CD14-positive monocyte (primary cell): ENCODE data around the gene ARMC10. TPM values are rescaled to one million over a fixed set of nuclear protein-coding genes. Genes with fewer than 3 reads are reported as not detected.
"Not testable (repeated sequence)": the region's sequence is repeated elsewhere in the genome, so short reads cannot be mapped to it uniquely, and the experiment has no call there.

Experiments
- DNase-seq, 3 donors: peaks; one replicate each; pipeline ENCODE4 v3.0.0-alpha.2; 2011 to 2022
- H2AFZ ChIP-seq: 2 replicates; pipeline ENCODE4 v1.6.0; 2012; ENCODE audit warnings: mild to moderate bottlenecking, low read depth, low read length, inconsistent platforms; ENCODE audit not compliant: insufficient read depth, poor library complexity, severe bottlenecking
- H3K27ac ChIP-seq, 2 donors: 1 replicate in 1 of 2; 2 replicates in 1 of 2; pipeline ENCODE4 v1.5.1; 2012 to 2013; ENCODE audit warnings: low read length in 2 of 2, control low read depth in 1 of 2, inconsistent platforms in 1 of 2, low read depth in 1 of 2, mild to moderate bottlenecking in 1 of 2
- H3K27me3 ChIP-seq, 2 donors: one replicate each; pipeline versions ENCODE4 v1.6.0 to v1.6.1; 2011 to 2013; ENCODE audit warnings: low read length in 2 of 2; ENCODE audit not compliant: control insufficient read depth in 2 of 2, insufficient read depth in 2 of 2
- H3K36me3 ChIP-seq, 2 donors: replicated peaks in 1 of 2; 1 replicate in 1 of 2; 2 replicates in 1 of 2; pipeline versions ENCODE4 v1.5.1 to v1.6.1; 2012 to 2013; ENCODE audit warnings: low read length in 2 of 2, control low read depth in 1 of 2, inconsistent platforms in 1 of 2, mild to moderate bottlenecking in 1 of 2; ENCODE audit not compliant: insufficient read depth in 2 of 2, control insufficient read depth in 1 of 2
- H3K4me1 ChIP-seq, 2 donors: 1 replicate in 1 of 2; 2 replicates in 1 of 2; pipeline versions ENCODE4 v1.5.1 to v1.6.1; 2012 to 2013; ENCODE audit warnings: low read length in 2 of 2, control low read depth in 1 of 2, inconsistent platforms in 1 of 2, mild to moderate bottlenecking in 1 of 2, moderate library complexity in 1 of 2; ENCODE audit not compliant: insufficient read depth in 2 of 2, control insufficient read depth in 1 of 2
- H3K4me2 ChIP-seq: replicated peaks from 2 replicates; pipeline ENCODE3; 2012; ENCODE audit warnings: low read length, moderate library complexity, mild to moderate bottlenecking; ENCODE audit not compliant: poor library complexity, severe bottlenecking; ENCODE audit errors: extremely low read depth
- H3K4me3 ChIP-seq, 3 experiments: fragments of 200-600 bp in 1 of 3; sonication (generic) in 1 of 3; replicated peaks in 1 of 3; 1 replicate in 2 of 3; 2 replicates in 1 of 3; pipeline ENCODE4 v1.5.1; 2011 to 2013; ENCODE audit warnings: low read length in 3 of 3, mild to moderate bottlenecking in 3 of 3, control low read depth in 2 of 3, low read depth in 2 of 3, inconsistent platforms in 1 of 3, moderate library complexity in 1 of 3
- H3K79me2 ChIP-seq: 2 replicates; pipeline ENCODE4 v1.6.0; 2012; ENCODE audit warnings: mild to moderate bottlenecking, control low read depth, inconsistent platforms, low read length, moderate library complexity; ENCODE audit not compliant: insufficient read depth
- H3K9ac ChIP-seq: 2 replicates; pipeline ENCODE4 v1.6.0; 2017; ENCODE audit warnings: low read length, mild to moderate bottlenecking; ENCODE audit not compliant: insufficient read depth, poor library complexity, severe bottlenecking
- H3K9me3 ChIP-seq, 2 donors: replicated peaks in 1 of 2; 1 replicate in 1 of 2; 2 replicates in 1 of 2; pipeline versions ENCODE4 v1.5.1 to v1.6.1; 2012 to 2013; ENCODE audit warnings: low read length in 2 of 2, control low read depth in 1 of 2; ENCODE audit not compliant: control insufficient read depth in 1 of 2, insufficient read depth in 1 of 2
- H4K20me1 ChIP-seq: 2 replicates; pipeline ENCODE4 v1.6.0; 2012; ENCODE audit warnings: mild to moderate bottlenecking, low read length, control low read depth, moderate library complexity; ENCODE audit not compliant: insufficient read depth
- H3K27ac Mint-ChIP-seq, 7 donors: one replicate each; pipeline ENCODE4 v1.8.0; 2020; ENCODE audit warnings: mild to moderate bottlenecking in 7 of 7, mixed read lengths in 7 of 7, moderate library complexity in 6 of 7, inconsistent platforms in 2 of 7
- H3K27me3 Mint-ChIP-seq, 3 donors: one replicate each; pipeline ENCODE4 v1.8.0; 2021 to 2022; ENCODE audit warnings: low read depth in 3 of 3, mild to moderate bottlenecking in 3 of 3, mixed read lengths in 3 of 3, moderate library complexity in 3 of 3, inconsistent platforms in 1 of 3
- H3K36me3 Mint-ChIP-seq, 2 donors: one replicate each; pipeline ENCODE4 v1.8.0; 2020; ENCODE audit warnings: mixed read lengths in 2 of 2, inconsistent platforms in 1 of 2, mild to moderate bottlenecking in 1 of 2
- H3K4me1 Mint-ChIP-seq: one replicate; pipeline ENCODE4 v1.8.0; 2020; ENCODE audit warnings: mild to moderate bottlenecking, mixed read lengths
- H3K4me3 Mint-ChIP-seq, 2 donors: one replicate each; pipeline ENCODE4 v1.8.0; 2020; ENCODE audit warnings: mild to moderate bottlenecking in 2 of 2, mixed read lengths in 2 of 2, moderate library complexity in 1 of 2
- H3K9me3 Mint-ChIP-seq, 7 donors: one replicate each; pipeline ENCODE4 v1.8.0; 2020 to 2022; ENCODE audit warnings: mixed read lengths in 7 of 7, mild to moderate bottlenecking in 6 of 7, moderate library complexity in 6 of 7, inconsistent platforms in 2 of 7
- WGBS: methylation state at CpG from one replicate; pipeline ENCODE4 v1.1.5; 2013; ENCODE audit warnings: missing lambda C conversion rate; ENCODE audit not compliant: insufficient coverage; 5-methylcytosine and 5-hydroxymethylcytosine counted together
- intact Hi-C, 2 donors: fragments of 100-400 bp; cut with micrococcal nuclease; formaldehyde crosslinking; loops; one replicate each; pipeline versions ENCODE4 v1.15.0 to v1.15.1; 2023
- polyA plus RNA-seq, 3 donors: library from polyadenylated mRNA; depleted of rRNA in 1 of 3; unstranded in 2 of 3; stranded (reverse) in 1 of 3; fragments of 300-500 nt in 2 of 3; fragments of >200 nt in 1 of 3; fragmentation: Illumina TruSeq in 2 of 3; gene quantifications; 1 replicate in 2 of 3; 2 replicates in 1 of 3; pipeline ENCODE4 v1.2.3, GENCODE V29; 2012 to 2021
- TF ChIP-seq, protein P1 (sequence below): fragments of 200-600 bp; IDR thresholded peaks from one replicate; pipeline ENCODE4 v1.8.0; 2022; ENCODE audit warnings: antibody characterized with exemption, mild to moderate bottlenecking

Gene ARMC10
- polyA plus RNA-seq, 3 donors: 15.4 to 60.1 (median 55.1) TPM

DNA sequence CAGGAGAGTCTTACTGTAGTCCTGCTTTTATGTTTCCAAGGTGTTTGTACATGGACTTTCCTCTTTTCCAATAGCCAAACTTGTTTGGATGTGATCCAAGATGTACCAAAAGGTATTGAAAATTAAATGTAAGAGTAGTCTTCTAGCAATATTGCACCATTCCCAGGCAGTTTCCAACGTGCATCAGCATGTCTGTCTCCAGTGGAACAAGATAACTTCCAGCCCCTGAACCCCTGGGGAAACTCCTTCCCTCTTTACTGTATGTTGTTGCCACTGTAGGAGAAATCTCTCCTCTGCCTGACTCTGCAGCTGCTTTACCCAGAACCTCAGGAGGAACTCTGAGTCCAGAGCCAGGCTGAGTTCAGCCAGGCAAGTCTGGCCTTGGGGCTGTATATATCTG, 18.5 kb downstream of the ARMC10 start:
- TF ChIP-seq, protein P1, sequence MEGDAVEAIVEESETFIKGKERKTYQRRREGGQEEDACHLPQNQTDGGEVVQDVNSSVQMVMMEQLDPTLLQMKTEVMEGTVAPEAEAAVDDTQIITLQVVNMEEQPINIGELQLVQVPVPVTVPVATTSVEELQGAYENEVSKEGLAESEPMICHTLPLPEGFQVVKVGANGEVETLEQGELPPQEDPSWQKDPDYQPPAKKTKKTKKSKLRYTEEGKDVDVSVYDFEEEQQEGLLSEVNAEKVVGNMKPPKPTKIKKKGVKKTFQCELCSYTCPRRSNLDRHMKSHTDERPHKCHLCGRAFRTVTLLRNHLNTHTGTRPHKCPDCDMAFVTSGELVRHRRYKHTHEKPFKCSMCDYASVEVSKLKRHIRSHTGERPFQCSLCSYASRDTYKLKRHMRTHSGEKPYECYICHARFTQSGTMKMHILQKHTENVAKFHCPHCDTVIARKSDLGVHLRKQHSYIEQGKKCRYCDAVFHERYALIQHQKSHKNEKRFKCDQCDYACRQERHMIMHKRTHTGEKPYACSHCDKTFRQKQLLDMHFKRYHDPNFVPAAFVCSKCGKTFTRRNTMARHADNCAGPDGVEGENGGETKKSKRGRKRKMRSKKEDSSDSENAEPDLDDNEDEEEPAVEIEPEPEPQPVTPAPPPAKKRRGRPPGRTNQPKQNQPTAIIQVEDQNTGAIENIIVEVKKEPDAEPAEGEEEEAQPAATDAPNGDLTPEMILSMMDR: no peak
- Histone ChIP-seq H2AFZ (no peak overlapping the region), H4K20me1 (no peaks in the 10 kb centered on the region), H3K4me1 (no peaks in the 10 kb centered on the region), H3K79me2 (no peaks in the 10 kb centered on the region), H3K9me3 (no peaks in the 10 kb centered on the region), H3K4me2 (no peak overlapping the region), H3K36me3 (peaks cover 33 to 78% of the 10 kb centered on the region in 2 donors), H3K27me3 (no peaks in the 10 kb centered on the region), H3K27ac (no peak overlapping the region), H3K9ac (no peak overlapping the region), H3K4me3 (no peak overlapping the region)
- H3K27ac Mint-ChIP-seq: peak overlapping the region in 1 of 7 donors; percentile 78
- peaks cover 53 to 78% of the 10 kb centered on the region in 2 donors for H3K36me3 Mint-ChIP-seq
- no peaks in the 10 kb centered on the region for H3K27me3 Mint-ChIP-seq
- H3K9me3 Mint-ChIP-seq: peaks cover 0 to 5% (median 3%) of the 10 kb centered on the region in 7 donors
- no peaks in the 10 kb centered on the region for H3K4me1 Mint-ChIP-seq
- intact Hi-C loops: no loop called here
- H3K4me3 Mint-ChIP-seq: no peak overlapping the region
- DNase-seq: no peak
- no CpG with 5 or more reads among the region's 1 CpG for WGBS

DNA sequence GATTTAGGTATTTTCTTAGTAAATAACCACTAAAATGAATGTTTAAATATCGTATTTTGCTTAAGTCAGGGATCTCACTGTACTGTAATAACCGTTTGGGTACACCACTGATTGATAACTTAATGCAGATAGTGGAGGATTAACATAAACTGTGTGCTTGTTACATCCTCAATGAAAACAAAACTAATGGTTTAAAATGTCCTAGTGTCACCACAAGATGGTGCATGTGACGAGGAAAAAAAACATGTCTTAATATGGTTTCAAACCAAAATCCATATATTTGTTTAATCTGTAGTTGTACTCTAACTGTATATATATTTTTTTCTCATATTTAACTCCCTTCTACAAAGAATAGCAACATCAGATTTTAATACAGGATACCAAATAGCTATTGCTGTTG, 19.2 kb downstream of the ARMC10 start:
- H3K36me3 ChIP-seq: peaks cover 28 to 72% of the 10 kb centered on the region in 2 donors
- Mint-ChIP-seq H3K4me1 (no peaks in the 10 kb centered on the region), H3K4me3 (no peak overlapping the region), H3K27me3 (no peaks in the 10 kb centered on the region), H3K9me3 (peaks cover 0 to 5% (median 3%) of the 10 kb centered on the region in 7 donors), H3K27ac (no peak overlapping the region), H3K36me3 (peaks cover 49 to 74% of the 10 kb centered on the region in 2 donors)
- no peaks in the 10 kb centered on the region for H4K20me1 ChIP-seq
- no peaks in the 10 kb centered on the region for H3K4me1 ChIP-seq
- H3K9me3 ChIP-seq: no peaks in the 10 kb centered on the region
- TF ChIP-seq, protein P1: no peak
- no peak overlapping the region for H3K4me2 ChIP-seq
- no peak overlapping the region for H3K27ac ChIP-seq
- H3K4me3 ChIP-seq: no peak overlapping the region
- no peaks in the 10 kb centered on the region for H3K27me3 ChIP-seq
- DNase-seq: no peak
- intact Hi-C loops: no loop called here
- no peaks in the 10 kb centered on the region for H3K79me2 ChIP-seq
- no peak overlapping the region for H3K9ac ChIP-seq
- WGBS: no CpG with 5 or more reads among the region's 3 CpGs
- no peak overlapping the region for H2AFZ ChIP-seq

DNA sequence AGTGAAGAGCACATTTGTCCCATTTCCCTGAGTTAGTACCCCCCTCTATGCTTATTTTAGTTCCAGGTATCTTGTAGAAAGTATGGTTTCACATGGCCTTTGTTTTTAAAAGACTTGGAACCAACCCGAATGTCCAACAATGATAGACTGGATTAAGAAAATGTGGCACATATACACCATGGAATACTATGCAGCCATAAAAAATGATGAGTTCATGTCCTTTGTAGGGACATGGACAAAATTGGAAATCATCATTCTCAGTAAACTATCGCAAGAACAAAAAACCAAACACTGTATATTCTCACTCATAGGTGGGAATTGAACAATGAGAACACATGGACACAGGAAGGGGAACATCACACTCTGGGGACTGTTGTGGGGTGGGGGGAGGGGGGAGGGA, 20.6 kb downstream of the ARMC10 start:
- H3K27ac Mint-ChIP-seq, H3K27ac ChIP-seq, H3K9me3 Mint-ChIP-seq, H4K20me1 ChIP-seq, H3K9ac ChIP-seq, H3K27me3 ChIP-seq, DNase-seq, intact Hi-C loops, H3K4me3 ChIP-seq, H3K4me1 Mint-ChIP-seq, H3K9me3 ChIP-seq, H3K4me3 Mint-ChIP-seq, H3K4me2 ChIP-seq, H3K27me3 Mint-ChIP-seq, H3K79me2 ChIP-seq, H3K4me1 ChIP-seq, H2AFZ ChIP-seq: not testable (repeated sequence)
- peaks cover 34 to 72% of the 10 kb centered on the region in 2 donors for H3K36me3 ChIP-seq
- no CpG with 5 or more reads among the region's 2 CpGs for WGBS
- peaks cover 44 to 71% of the 10 kb centered on the region in 2 donors for H3K36me3 Mint-ChIP-seq
